ENCODE results near the gene USP4. TPM values are rescaled to one million over a fixed set of nuclear protein-coding genes. Genes with fewer than 3 reads are reported as not detected.
A peak's percentile ranks its signal among the peaks of the same experiment; 100 is the strongest.

The USP4 gene
- total and polyA plus RNA-seq, 2 of the 13 experiments (the other 11 are each of a cell fraction or from before 2014, with no cell fraction given) = 9.2 to 20.8 TPM

- no peak for TF ChIP-seq ZNF260 (CRISPR knock-in tag; IDR thresholded peaks at IDR 0.05; ENCODE audit: borderline replicate concordance, low read depth)
- TF ChIP-seq ATF1 (CRISPR knock-in tag; IDR thresholded peaks at IDR 0.05) = no peak
- peak; percentile 69; the same call in 1 of the 2 replicates for TF ChIP-seq GATAD2A (CRISPR knock-in tag; IDR thresholded peaks at IDR 0.05)
- no peak for TF ChIP-seq GZF1 (CRISPR knock-in tag; IDR thresholded peaks at IDR 0.05)
- no peak for TF ChIP-seq ZNF629 (CRISPR knock-in tag; conservative IDR thresholded peaks at IDR 0.05)
- peak; percentile 87; the same call in 1 of the 2 replicates for TF ChIP-seq ELF3 (CRISPR knock-in tag; IDR thresholded peaks at IDR 0.05)
- TF ChIP-seq MLX (CRISPR knock-in tag; IDR thresholded peaks at IDR 0.05) = peak; percentile 76
- no peak for TF ChIP-seq ZNF597 (CRISPR knock-in tag; IDR thresholded peaks at IDR 0.05)
- no peak for TF ChIP-seq PRDM4 (CRISPR knock-in tag; IDR thresholded peaks at IDR 0.05; ENCODE audit: borderline replicate concordance)
- no peak for TF ChIP-seq ATF7 (IDR thresholded peaks at IDR 0.05)
- peak; percentile 23; the same call in 1 of the 2 replicates for TF ChIP-seq ATF7 (CRISPR knock-in tag; IDR thresholded peaks at IDR 0.05)
- TF ChIP-seq ZBTB33 (CRISPR knock-in tag; IDR thresholded peaks at IDR 0.05) = no peak
- TF ChIP-seq ZFP62 (CRISPR knock-in tag; IDR thresholded peaks at IDR 0.05) = no peak
- no peak for TF ChIP-seq HHEX (CRISPR knock-in tag; IDR thresholded peaks at IDR 0.05)
- peak; percentile 94 for TF ChIP-seq ZGPAT (CRISPR knock-in tag; IDR thresholded peaks at IDR 0.05)
- TF ChIP-seq ZNF580 (CRISPR knock-in tag; IDR thresholded peaks at IDR 0.05; ENCODE audit: borderline replicate concordance, low read depth) = no peak
- TF ChIP-seq ZFY (CRISPR knock-in tag; IDR thresholded peaks at IDR 0.05) = peak; percentile 83
- TF ChIP-seq REPIN1 (CRISPR knock-in tag; IDR thresholded peaks at IDR 0.05; ENCODE audit: borderline replicate concordance, low read depth) = peak; percentile 95
- TF ChIP-seq MEIS2 (CRISPR knock-in tag; IDR thresholded peaks at IDR 0.05) = no peak; the same call in 1 of the 2 replicates
- TF ChIP-seq MNT (IDR thresholded peaks at IDR 0.05) = peak; percentile 58; the same call in 1 of the 2 replicates
Observed at GRCh38 chr3:49358217-49358883, 18.5 kb upstream of the USP4 start, which contains the start of gene GPX1 (continued).

Measured in HepG2 (cell line).